HCT116 (cell line): ENCODE results near the gene CDC42EP3. TPM values are rescaled to one million over a fixed set of nuclear protein-coding genes. Genes with fewer than 3 reads are reported as not detected.

Experiments
- ATAC-seq: fragments of 200-7000 bp; cut with Tn5 transposase; 2 replicates; pipeline ENCODE4 v1.9.1; 2020; ENCODE audit warnings: mild to moderate bottlenecking, moderate library complexity
- BruUV-seq: library from RNA; stranded (reverse); fragments of 400-500 nt; replicated peaks from 2 replicates; lab custom pipeline; 2021; lab: Mats Ljungman, UMichigan
- CTCF ChIA-PET: fragments of 300-600 bp; sonication (Branson Sonifier 250); formaldehyde crosslinking; loops from one replicate; lab custom pipeline; 2021; ENCODE audit warnings: antibody characterized with exemption; lab: Charles Lee
- POLR2A ChIA-PET: fragments of 300-600, 350-600 bp; sonication (Branson Sonifier 250); formaldehyde crosslinking; loops from one replicate; lab custom pipeline; 2021; ENCODE audit warnings: antibody characterized with exemption; lab: Charles Lee
- RAD21 ChIA-PET, 2 experiments: fragments of 300-600 bp; sonication (Branson Sonifier 250); formaldehyde crosslinking; loops; one replicate each; lab custom pipeline; 2023; ENCODE audit warnings: low total read pairs in 2 of 2; ENCODE audit not compliant: uncharacterized antibody in 2 of 2, unreplicated experiment in 2 of 2, low non-redundant PET in 1 of 2; lab: Charles Lee
- DNase-seq: peaks from one replicate; pipeline ENCODE4 v3.0.0-alpha.2; 2010; ENCODE audit warnings: low read depth, low spot score
- H2AFZ ChIP-seq: fragments of 200-600 bp; shearing (Covaris generic), sonication (generic); 2 replicates; pipeline ENCODE4 v1.6.1; 2017; ENCODE audit warnings: low read depth, mixed run types, mixed read lengths, antibody characterized with exemption, low read length; ENCODE audit not compliant: poor library complexity, severe bottlenecking
- H3K27ac ChIP-seq: 2 replicates; pipeline ENCODE4 v1.5.1; 2012; ENCODE audit warnings: low read depth, low read length
- H3K27me3 ChIP-seq: fragments of 200-600 bp; sonication (generic); 2 replicates; pipeline ENCODE4 v1.6.1; 2016; ENCODE audit warnings: mixed run types, low read length, mixed read lengths; ENCODE audit not compliant: insufficient read depth
- H3K36me3 ChIP-seq, 2 experiments: fragments of 200-500 bp in 1 of 2; fragments of 200-600 bp in 1 of 2; sonication (Bioruptor generic) in 1 of 2; sonication (generic) in 1 of 2; 2 replicates each; pipeline versions ENCODE4 v1.5.1 to v1.6.1; 2014 to 2016; ENCODE audit warnings: low read length in 2 of 2, inconsistent platforms in 1 of 2, mixed read lengths in 1 of 2, mixed run types in 1 of 2; ENCODE audit not compliant: insufficient read depth in 2 of 2, control insufficient read depth in 1 of 2
- H3K4me1 ChIP-seq, 2 experiments: fragments of 200-600 bp in 1 of 2; sonication (generic) in 1 of 2; 2 replicates each; pipeline versions ENCODE4 v1.5.1 to v1.6.1; 2012 to 2017; ENCODE audit warnings: low read length in 2 of 2, inconsistent platforms in 1 of 2, mild to moderate bottlenecking in 1 of 2, mixed read lengths in 1 of 2, mixed run types in 1 of 2, moderate library complexity in 1 of 2; ENCODE audit not compliant: insufficient read depth in 2 of 2, control insufficient read depth in 1 of 2
- H3K4me2 ChIP-seq: fragments of 200-600 bp; sonication (generic); 2 replicates; pipeline ENCODE4 v1.6.1; 2017; ENCODE audit warnings: mixed run types, low read length, mixed read lengths
- H3K4me3 ChIP-seq, 2 experiments: fragments of 200-600 bp in 1 of 2; sonication (generic) in 1 of 2; replicated peaks in 1 of 2; 2 replicates each; pipeline ENCODE4 v1.5.1; 2011 to 2016; ENCODE audit warnings: low read length in 2 of 2, control low read depth in 1 of 2, low read depth in 1 of 2, mild to moderate bottlenecking in 1 of 2, mixed read lengths in 1 of 2, mixed run types in 1 of 2
- H3K79me2 ChIP-seq: fragments of 200-600 bp; sonication (generic); 2 replicates; pipeline ENCODE4 v1.6.1; 2017; ENCODE audit warnings: mild to moderate bottlenecking, mixed run types, low read length, moderate library complexity, mixed read lengths; ENCODE audit not compliant: insufficient read depth
- H3K9ac ChIP-seq: fragments of 200-600 bp; sonication (generic); 2 replicates; pipeline ENCODE4 v1.6.1; 2016; ENCODE audit warnings: low read length, mixed read lengths
- H3K9me2 ChIP-seq: fragments of 200-600 bp; sonication (generic), shearing (Covaris generic); 2 replicates; pipeline ENCODE4 v1.6.1; 2017; ENCODE audit warnings: mixed run types, mild to moderate bottlenecking, moderate library complexity; ENCODE audit not compliant: insufficient read depth
- H3K9me3 ChIP-seq, 2 experiments: fragments of 200-500 bp in 1 of 2; fragments of 200-600 bp in 1 of 2; sonication (Bioruptor generic) in 1 of 2; sonication (generic) in 1 of 2; 2 replicates each; pipeline ENCODE4 v1.6.1; 2014 to 2017; ENCODE audit warnings: low read length in 2 of 2, mixed read lengths in 2 of 2, inconsistent platforms in 1 of 2, low read depth in 1 of 2, mild to moderate bottlenecking in 1 of 2, mixed run types in 1 of 2, moderate library complexity in 1 of 2; ENCODE audit not compliant: control insufficient read depth in 1 of 2, insufficient read depth in 1 of 2
- H4K20me1 ChIP-seq: fragments of 200-600 bp; sonication (generic), shearing (Covaris generic); 2 replicates; pipeline ENCODE4 v1.6.1; 2017; ENCODE audit warnings: mixed run types, mild to moderate bottlenecking, moderate library complexity; ENCODE audit not compliant: insufficient read depth
- CBX3 ChIP-seq: IDR thresholded peaks from 2 replicates; pipeline ENCODE4 v1.6.1; 2012; ENCODE audit warnings: low read depth
- CEBPB ChIP-seq: IDR thresholded peaks from 2 replicates; pipeline ENCODE4 v1.6.1; 2012; ENCODE audit warnings: low read depth
- EZH2phosphoT487 ChIP-seq: fragments of 200-600 bp; IDR thresholded peaks from 2 replicates; pipeline ENCODE4 v1.6.1; 2018; ENCODE audit warnings: antibody characterized with exemption, borderline replicate concordance
- JUND ChIP-seq: IDR thresholded peaks from 2 replicates; pipeline ENCODE4 v1.6.1; 2012
- POLR2AphosphoS5 ChIP-seq: IDR thresholded peaks from 2 replicates; pipeline ENCODE4 v1.6.1; 2011; ENCODE audit warnings: mild to moderate bottlenecking, low read depth, low read length, moderate library complexity
- RAD21 ChIP-seq: IDR thresholded peaks from 2 replicates; pipeline ENCODE4 v1.6.1; 2012; ENCODE audit warnings: low read depth, mild to moderate bottlenecking
- SIN3A ChIP-seq: IDR thresholded peaks from 2 replicates; pipeline ENCODE4 v1.6.1; 2012; ENCODE audit warnings: low read depth
- SP1 ChIP-seq: IDR thresholded peaks from 2 replicates; pipeline ENCODE4 v1.6.1; 2012; ENCODE audit warnings: low read depth
- TCF7L2 ChIP-seq: IDR thresholded peaks from 2 replicates; pipeline ENCODE4 v1.7.0; 2011; ENCODE audit warnings: borderline replicate concordance, inconsistent platforms; ENCODE audit not compliant: insufficient read depth, insufficient read length; ENCODE audit errors: extremely low read depth
- YY1 ChIP-seq: IDR thresholded peaks from 2 replicates; pipeline ENCODE4 v1.6.1; 2011; ENCODE audit warnings: low read length, low read depth, moderate library complexity, mild to moderate bottlenecking; ENCODE audit not compliant: insufficient replicate concordance; ENCODE audit errors: extremely low read depth
- ZFX ChIP-seq: fragments of 450-650 bp; IDR thresholded peaks from 2 replicates; pipeline ENCODE4 v1.6.1; 2017
- intact Hi-C: fragments of 100-400 bp; cut with micrococcal nuclease; formaldehyde crosslinking; loops from 2 replicates; pipeline ENCODE4 v1.10.0; 2022
- total RNA-seq: library from RNA; stranded (reverse); gene quantifications from one replicate; pipeline ENCODE4 v1.2.1, GENCODE V29; 2021; ENCODE audit not compliant: unreplicated experiment
- TF ChIP-seq, protein P1 (sequence below), 3 experiments: fragments of 200-600 bp in 1 of 3; sonication (generic) in 1 of 3; IDR thresholded peaks in 2 of 3; conservative IDR thresholded peaks in 1 of 3; 2 replicates each; pipeline ENCODE4 v1.5.1; 2012 to 2017; ENCODE audit warnings: low read depth in 2 of 3, low read length in 2 of 3, antibody characterized with exemption in 1 of 3, borderline replicate concordance in 1 of 3, control low read depth in 1 of 3, mild to moderate bottlenecking in 1 of 3, mixed read lengths in 1 of 3, mixed run types in 1 of 3, moderate library complexity in 1 of 3; ENCODE audit not compliant: insufficient read depth in 1 of 3
- TF ChIP-seq, protein P2 (sequence below): IDR thresholded peaks from 2 replicates; pipeline ENCODE4 v1.6.1; 2012
- TF ChIP-seq, protein P3 (sequence below): IDR thresholded peaks from 2 replicates; pipeline ENCODE4 v1.6.1; 2012

CDC42EP3 gene
- total RNA-seq, 1 experiment from 2014 or later, result 38.2 TPM

DNA sequence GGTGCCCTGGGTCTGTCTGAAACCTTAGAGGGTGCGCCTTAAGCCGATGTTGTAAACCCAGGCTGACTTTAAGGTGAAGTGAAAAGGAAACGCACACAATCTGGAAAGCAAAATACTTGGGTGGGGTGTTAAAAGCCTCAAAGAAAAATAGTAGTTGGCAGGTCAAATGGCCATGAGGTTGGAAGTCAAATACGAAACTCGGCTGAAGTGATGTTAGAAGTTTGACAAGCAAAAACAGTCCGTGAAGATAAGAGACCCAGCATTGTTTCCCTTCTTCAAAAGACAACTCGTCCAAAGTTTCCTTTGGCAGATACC, 1.4 kb upstream of the CDC42EP3 start (continued):
- TF ChIP-seq, protein P1, sequence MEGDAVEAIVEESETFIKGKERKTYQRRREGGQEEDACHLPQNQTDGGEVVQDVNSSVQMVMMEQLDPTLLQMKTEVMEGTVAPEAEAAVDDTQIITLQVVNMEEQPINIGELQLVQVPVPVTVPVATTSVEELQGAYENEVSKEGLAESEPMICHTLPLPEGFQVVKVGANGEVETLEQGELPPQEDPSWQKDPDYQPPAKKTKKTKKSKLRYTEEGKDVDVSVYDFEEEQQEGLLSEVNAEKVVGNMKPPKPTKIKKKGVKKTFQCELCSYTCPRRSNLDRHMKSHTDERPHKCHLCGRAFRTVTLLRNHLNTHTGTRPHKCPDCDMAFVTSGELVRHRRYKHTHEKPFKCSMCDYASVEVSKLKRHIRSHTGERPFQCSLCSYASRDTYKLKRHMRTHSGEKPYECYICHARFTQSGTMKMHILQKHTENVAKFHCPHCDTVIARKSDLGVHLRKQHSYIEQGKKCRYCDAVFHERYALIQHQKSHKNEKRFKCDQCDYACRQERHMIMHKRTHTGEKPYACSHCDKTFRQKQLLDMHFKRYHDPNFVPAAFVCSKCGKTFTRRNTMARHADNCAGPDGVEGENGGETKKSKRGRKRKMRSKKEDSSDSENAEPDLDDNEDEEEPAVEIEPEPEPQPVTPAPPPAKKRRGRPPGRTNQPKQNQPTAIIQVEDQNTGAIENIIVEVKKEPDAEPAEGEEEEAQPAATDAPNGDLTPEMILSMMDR (IDR thresholded peaks at IDR 0.05 in 2 of 3, conservative IDR thresholded peaks at IDR 0.05 in 1 of 3; ENCODE audit: borderline replicate concordance in 1 of 3, insufficient read depth in 1 of 3, low read depth in 2 of 3, low read length in 2 of 3), result no peak
- TF ChIP-seq CBX3 (0 out of 2 replicates have a peak, but pooled peaks have one; percentile 31), RAD21 (no peak), SIN3A (peak; percentile 2; the same call in 1 of the 2 replicates)

DNA sequence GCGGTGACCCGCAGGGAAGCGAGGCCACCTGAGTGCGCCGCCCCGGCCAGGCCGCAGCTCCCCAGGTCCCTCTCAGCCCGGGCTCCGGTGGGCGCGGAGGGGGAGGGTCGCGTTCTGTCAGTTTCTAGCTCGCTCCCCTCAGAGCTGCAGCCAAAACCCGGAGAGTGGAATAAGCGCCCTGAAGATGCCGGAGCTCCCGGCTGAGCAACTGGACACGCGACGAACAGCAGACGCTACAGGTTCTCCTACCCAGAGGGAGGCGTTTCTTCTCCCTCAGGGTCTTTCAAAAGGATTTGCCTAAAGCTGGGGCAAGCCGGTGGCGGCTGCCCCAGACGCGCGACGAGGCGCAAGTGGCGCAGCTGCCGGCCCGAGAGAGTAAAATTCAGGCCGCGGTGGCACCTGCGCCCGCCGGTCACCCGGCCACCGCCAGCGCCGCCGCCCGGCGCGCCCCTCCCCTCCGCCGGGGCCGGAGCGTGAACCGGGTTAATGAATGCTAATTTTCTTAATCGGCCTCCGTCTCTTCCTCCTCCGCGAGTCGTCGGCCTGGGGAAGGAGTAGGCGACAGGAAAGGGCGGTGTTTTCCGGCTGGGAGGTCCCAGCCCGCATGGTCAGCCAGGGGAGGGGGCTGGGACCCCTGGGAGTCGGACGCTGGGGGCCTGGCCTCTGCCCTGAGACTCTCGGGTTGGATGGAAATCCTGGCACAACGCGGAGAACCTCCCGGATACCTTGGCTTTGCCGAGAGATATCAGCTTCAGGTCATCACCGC, 845 bp upstream of the CDC42EP3 start:
- Histone ChIP-seq H2AFZ (peak overlapping the region; percentile 97), H3K9me2 (no peaks in the 10 kb centered on the region), H3K4me3 (peak overlapping the region; percentile 75 to 91), H3K4me2 (peak overlapping the region; percentile 93), H3K27me3 (no peaks in the 10 kb centered on the region), H3K79me2 (peaks cover 40% of the 10 kb centered on the region), H3K36me3 (no peaks in the 10 kb centered on the region; a peak in 1 of 4 replicates)
- no TSS peak for BruUV-seq
- POLR2A ChIA-PET, result interaction anchor here (1.0 to 1.6 kb wide), 4 partner anchors 110 to 258 kb away, joined by 3 to 4 read pairs (median 3); no protein-coding TSS in a partner anchor
- RAD21 ChIA-PET, result interaction anchor here in 1 of 2 experiments (1.1 kb wide), 1 partner anchor 160 kb away, joined by 5 read pairs; no protein-coding TSS in a partner anchor
- peak; percentile 52 for ATAC-seq
- peak; percentile 71 for TF ChIP-seq SP1
- TF ChIP-seq CBX3, result peak; percentile 73
- TF ChIP-seq SIN3A, result peak; percentile 64
- peak; percentile 44 for TF ChIP-seq ZFX
- TF ChIP-seq, protein P2, sequence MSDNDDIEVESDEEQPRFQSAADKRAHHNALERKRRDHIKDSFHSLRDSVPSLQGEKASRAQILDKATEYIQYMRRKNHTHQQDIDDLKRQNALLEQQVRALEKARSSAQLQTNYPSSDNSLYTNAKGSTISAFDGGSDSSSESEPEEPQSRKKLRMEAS, result peak; percentile 35
- peak; percentile 38 for TF ChIP-seq YY1
- peak; percentile 5; the same call in 1 of the 2 replicates for TF ChIP-seq POLR2AphosphoS5
- TF ChIP-seq, protein P3, sequence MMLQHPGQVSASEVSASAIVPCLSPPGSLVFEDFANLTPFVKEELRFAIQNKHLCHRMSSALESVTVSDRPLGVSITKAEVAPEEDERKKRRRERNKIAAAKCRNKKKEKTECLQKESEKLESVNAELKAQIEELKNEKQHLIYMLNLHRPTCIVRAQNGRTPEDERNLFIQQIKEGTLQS, result no peak
- TF ChIP-seq CEBPB, result no peak
- TF ChIP-seq EZH2phosphoT487, result no peak
- no peak; the same call in 1 of the 2 replicates for TF ChIP-seq RAD21
- TF ChIP-seq TCF7L2, result peak; percentile 11
- TF ChIP-seq, protein P1 (IDR thresholded peaks at IDR 0.05 in 2 of 3, conservative IDR thresholded peaks at IDR 0.05 in 1 of 3; ENCODE audit: borderline replicate concordance in 1 of 3, insufficient read depth in 1 of 3, low read depth in 2 of 3, low read length in 2 of 3), result no peak; a peak in 1 of 6 replicates
- TF ChIP-seq JUND, result peak; percentile 7
- TF ChIP-seq, all 23 proteins: peak for 9
- CTCF ChIA-PET, result interaction anchor here (1.0 kb wide), 1 partner anchor 205 kb away, joined by 5 read pairs; no protein-coding TSS in a partner anchor
- Histone ChIP-seq H3K27ac (peak overlapping the region; percentile 93), H4K20me1 (no peaks in the 10 kb centered on the region), H3K9me3 (no peaks in the 10 kb centered on the region), H3K9ac (peak overlapping the region; percentile 83), H3K4me1 (peaks cover 20 to 37% of the 10 kb centered on the region in 2 experiments; a peak in 3 of 4 replicates)
- peak; percentile 81 for DNase-seq
- intact Hi-C loops, result loop anchor here (1.0 to 5.0 kb wide), 5 partner anchors 82 to 257 kb away; no protein-coding TSS in a partner anchor
